Skeletal muscle tissue (tissue), 4 donors: ENCODE measurements around the gene TMIGD1. TPM values are rescaled to one million over a fixed set of nuclear protein-coding genes. Genes with fewer than 3 reads are reported as not detected.

Experiments used
- H3K27ac ChIP-seq: one replicate; pipeline ENCODE4 v1.7.0; 2013; ENCODE audit warnings: mild to moderate bottlenecking, low read depth, low read length, inconsistent platforms
- H3K27me3 ChIP-seq, 3 donors: one replicate each; pipeline ENCODE4 v1.7.0; 2013; ENCODE audit warnings: low read length in 3 of 3; ENCODE audit not compliant: control insufficient read depth in 3 of 3, insufficient read depth in 3 of 3
- H3K36me3 ChIP-seq, 3 donors: one replicate each; pipeline ENCODE4 v1.7.0; 2013; ENCODE audit warnings: low read length in 3 of 3; ENCODE audit not compliant: control insufficient read depth in 3 of 3, insufficient read depth in 3 of 3
- H3K4me1 ChIP-seq, 3 donors: one replicate each; pipeline ENCODE4 v1.7.0; 2013; ENCODE audit warnings: low read length in 3 of 3, mild to moderate bottlenecking in 3 of 3; ENCODE audit not compliant: control insufficient read depth in 3 of 3, insufficient read depth in 3 of 3
- H3K4me3 ChIP-seq, 3 donors: one replicate each; pipeline ENCODE4 v1.7.0; 2013; ENCODE audit warnings: low read length in 3 of 3
- H3K9ac ChIP-seq, 3 donors: one replicate each; pipeline ENCODE4 v1.7.0; 2013; ENCODE audit warnings: low read length in 3 of 3, mild to moderate bottlenecking in 3 of 3, moderate library complexity in 2 of 3, low read depth in 1 of 3
- H3K9me3 ChIP-seq, 3 donors: one replicate each; pipeline ENCODE4 v1.7.0; 2013; ENCODE audit warnings: low read length in 3 of 3; ENCODE audit not compliant: control insufficient read depth in 3 of 3
- total RNA-seq: library from RNA; depleted of rRNA; stranded (reverse); fragments of >200 nt; gene quantifications from one replicate; pipeline ENCODE4 v1.2.3, GENCODE V29; 2014
- donor health status: Osteomylitis.

TMIGD1 gene
- total RNA-seq, 1 donor from 2014 or later: not detected

DNA sequence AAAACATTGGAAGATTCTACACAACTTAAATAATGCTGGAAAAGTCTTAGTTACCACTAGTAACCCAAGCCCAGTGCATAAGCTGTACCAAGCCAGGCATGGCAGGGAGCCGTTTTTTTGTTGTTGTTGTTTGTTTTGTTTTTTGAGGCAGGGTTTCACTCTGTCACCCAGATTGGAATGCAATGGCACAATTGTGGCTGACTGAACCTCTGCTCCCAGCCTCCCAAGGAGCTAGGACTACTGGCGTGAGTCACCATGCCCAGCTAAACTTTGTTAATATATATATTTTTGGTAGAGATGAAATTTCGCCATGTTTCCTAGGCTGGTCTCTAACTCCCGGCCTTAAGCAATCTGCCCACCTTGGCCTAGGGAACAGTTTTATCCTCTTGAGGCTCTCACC lies 564 bp upstream of the TMIGD1 start:
- H3K4me1 ChIP-seq: no peaks in the 10 kb centered on the region
- H3K9ac ChIP-seq: no peak overlapping the region
- H3K4me3 ChIP-seq: no peak overlapping the region
- H3K27ac ChIP-seq: no peak overlapping the region
- H3K36me3 ChIP-seq: no peaks in the 10 kb centered on the region
- no peaks in the 10 kb centered on the region for H3K9me3 ChIP-seq
- H3K27me3 ChIP-seq: peaks cover 0 to 5% (median under 1%) of the 10 kb centered on the region in 3 donors

DNA sequence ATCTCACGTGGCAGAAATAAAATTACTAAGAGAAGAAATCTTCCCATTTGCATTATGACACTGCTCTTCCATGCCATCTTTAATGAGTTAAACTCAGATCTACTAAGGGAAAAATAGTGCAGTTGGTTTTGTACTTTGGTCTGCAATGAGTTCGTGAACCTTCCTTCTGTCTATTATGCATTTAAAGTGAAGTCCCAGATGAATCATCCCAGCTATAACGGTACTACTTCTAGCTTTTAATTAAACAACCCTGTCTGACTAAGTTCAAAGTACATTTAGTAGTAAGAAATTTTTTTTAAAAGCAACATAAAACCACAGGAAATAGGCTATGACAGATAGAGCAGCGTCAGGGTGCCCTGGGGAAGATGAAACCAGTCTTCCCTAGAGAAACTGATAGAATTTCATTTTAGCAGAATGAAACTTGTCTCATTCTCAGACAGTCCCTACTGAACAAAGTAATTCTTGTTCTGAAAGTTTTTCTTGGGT lies 1.8 kb downstream of the TMIGD1 start:
- H3K9me3 ChIP-seq: no peaks in the 10 kb centered on the region
- peaks cover 0 to 6% (median 5%) of the 10 kb centered on the region in 3 donors for H3K27me3 ChIP-seq
- H3K4me3 ChIP-seq: no peak overlapping the region
- H3K36me3 ChIP-seq: no peaks in the 10 kb centered on the region
- no peak overlapping the region for H3K27ac ChIP-seq
- H3K9ac ChIP-seq: no peak overlapping the region
- H3K4me1 ChIP-seq: no peaks in the 10 kb centered on the region

DNA sequence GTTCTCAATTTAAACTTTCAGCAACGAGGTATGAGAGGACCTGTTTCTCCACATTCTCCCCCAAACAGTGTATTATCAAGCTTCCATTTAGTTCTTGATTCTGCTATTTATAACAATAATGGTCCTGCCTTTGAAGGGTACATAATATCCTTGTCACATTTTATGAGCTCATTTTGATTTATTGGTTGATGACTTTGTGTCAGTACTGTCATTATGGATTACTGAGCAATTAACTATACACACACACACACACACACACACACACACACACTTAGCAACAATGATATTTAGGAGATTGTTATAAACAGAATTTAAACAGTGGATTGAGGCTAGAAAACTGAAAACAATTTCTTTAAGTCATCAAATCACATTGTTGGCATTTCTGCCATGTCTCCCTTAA lies 7.0 kb downstream of the TMIGD1 start:
- Histone ChIP-seq H3K27ac (no peak overlapping the region), H3K9me3 (no peaks in the 10 kb centered on the region), H3K4me1 (no peaks in the 10 kb centered on the region), H3K4me3 (no peak overlapping the region), H3K36me3 (no peaks in the 10 kb centered on the region), H3K9ac (no peak overlapping the region), H3K27me3 (peaks cover 0 to 6% (median 5%) of the 10 kb centered on the region in 3 donors)

DNA sequence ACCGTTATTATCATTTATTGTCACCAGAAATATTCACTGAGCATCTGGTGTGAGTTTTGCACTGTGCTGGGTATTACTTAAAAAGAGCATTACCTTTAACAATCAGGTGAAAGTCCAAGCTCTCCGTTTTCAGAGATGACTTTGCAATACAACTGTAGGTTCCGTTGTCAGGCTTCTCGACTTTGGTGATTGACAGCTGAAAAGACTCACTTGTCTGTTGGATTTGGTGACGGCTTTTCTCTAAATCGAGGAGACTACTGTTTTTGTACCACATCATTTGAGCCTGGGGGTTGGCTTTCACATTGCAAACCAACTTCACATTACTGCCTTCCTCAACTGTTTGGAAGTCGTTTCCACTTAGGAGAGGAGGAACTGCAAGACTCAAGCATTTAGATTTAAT lies 9.1 kb downstream of the TMIGD1 start:
- H3K9ac ChIP-seq: no peak overlapping the region
- H3K4me3 ChIP-seq: no peak overlapping the region
- no peaks in the 10 kb centered on the region for H3K36me3 ChIP-seq
- H3K27me3 ChIP-seq: peaks cover 0 to 6% (median 0%) of the 10 kb centered on the region in 3 donors
- H3K4me1 ChIP-seq: no peaks in the 10 kb centered on the region
- no peaks in the 10 kb centered on the region for H3K9me3 ChIP-seq
- no peak overlapping the region for H3K27ac ChIP-seq

DNA sequence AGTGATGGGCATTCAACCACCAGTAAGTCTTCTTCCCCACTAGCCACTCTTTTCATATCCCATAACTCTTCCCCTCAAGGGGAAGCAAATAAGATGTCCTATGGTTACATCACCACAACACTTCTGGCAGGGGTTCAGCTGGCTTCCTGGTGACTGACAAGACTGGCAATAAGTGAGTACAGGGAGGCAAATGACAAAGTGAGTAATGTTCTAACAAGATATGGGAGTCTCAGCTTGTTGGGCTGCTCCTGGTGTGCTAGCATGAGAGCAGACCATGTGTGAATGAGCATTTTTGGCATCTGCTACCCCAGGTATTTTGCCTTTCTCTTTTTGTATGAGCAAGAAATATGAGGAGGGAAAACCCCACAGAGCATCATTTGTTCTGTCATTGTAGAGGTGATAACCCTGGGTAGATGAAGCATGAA lies 9.9 kb downstream of the TMIGD1 start:
- Histone ChIP-seq H3K27me3 (peaks cover 0 to under 1% (median 0%) of the 10 kb centered on the region in 3 donors), H3K36me3 (no peaks in the 10 kb centered on the region), H3K9me3 (no peaks in the 10 kb centered on the region), H3K4me3 (no peak overlapping the region), H3K4me1 (no peaks in the 10 kb centered on the region), H3K27ac (no peak overlapping the region), H3K9ac (no peak overlapping the region)

DNA sequence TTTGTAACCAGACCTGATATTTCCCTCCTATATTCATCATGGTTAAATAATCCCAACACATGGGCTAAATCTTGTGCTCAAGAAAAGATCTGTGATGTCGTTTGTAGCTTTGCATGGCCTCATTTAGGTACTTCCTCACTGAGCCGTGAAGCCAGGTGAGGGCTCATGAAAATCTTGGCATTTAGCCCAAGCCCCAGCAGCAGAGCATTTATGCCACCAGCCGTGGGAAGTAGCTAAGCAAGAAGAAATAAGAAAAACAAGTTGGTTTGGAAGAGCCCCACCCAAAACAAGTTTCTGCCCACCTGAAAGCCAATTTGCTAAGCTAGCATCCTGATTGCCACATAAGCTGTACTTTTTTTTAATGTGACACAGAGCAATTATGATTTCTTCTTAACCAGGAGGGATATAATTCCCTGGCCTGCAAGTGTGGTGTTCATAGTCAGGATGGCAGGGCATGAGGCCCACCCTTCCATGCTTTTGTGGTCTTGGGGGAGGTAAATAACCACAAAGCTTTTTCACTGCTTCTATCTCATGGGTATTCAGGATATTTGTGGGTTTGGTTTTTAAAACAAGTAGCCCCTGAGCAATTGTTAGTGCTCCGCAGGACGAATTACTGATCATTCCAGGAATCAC lies 10.5 kb downstream of the TMIGD1 start:
- Histone ChIP-seq H3K4me3 (no peak overlapping the region), H3K9ac (no peak overlapping the region), H3K27me3 (no peaks in the 10 kb centered on the region), H3K4me1 (no peaks in the 10 kb centered on the region), H3K9me3 (no peaks in the 10 kb centered on the region), H3K36me3 (no peaks in the 10 kb centered on the region), H3K27ac (no peak overlapping the region)

DNA sequence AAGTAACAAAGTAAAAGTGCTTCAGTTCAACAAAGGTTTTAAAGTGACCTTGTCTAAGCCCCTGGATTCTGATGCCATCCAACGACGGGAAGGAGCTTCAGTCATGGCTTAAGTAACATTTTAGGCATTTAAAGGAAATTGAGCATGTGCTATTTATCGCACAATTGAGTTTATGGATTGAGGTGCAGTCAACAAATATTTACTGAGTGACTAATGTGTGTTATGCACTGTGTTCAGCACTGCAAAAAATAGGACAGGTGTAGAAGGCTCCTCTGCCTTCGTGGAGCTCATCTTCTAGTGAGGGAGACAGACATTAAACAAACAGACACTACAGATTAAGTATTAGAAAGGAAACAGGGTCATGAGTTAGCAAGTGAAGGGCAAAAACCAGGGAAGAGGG lies 12.5 kb downstream of the TMIGD1 start:
- Histone ChIP-seq H3K27me3 (no peaks in the 10 kb centered on the region), H3K27ac (no peak overlapping the region), H3K9me3 (no peaks in the 10 kb centered on the region), H3K4me1 (no peaks in the 10 kb centered on the region), H3K9ac (no peak overlapping the region), H3K4me3 (no peak overlapping the region), H3K36me3 (no peaks in the 10 kb centered on the region)

DNA sequence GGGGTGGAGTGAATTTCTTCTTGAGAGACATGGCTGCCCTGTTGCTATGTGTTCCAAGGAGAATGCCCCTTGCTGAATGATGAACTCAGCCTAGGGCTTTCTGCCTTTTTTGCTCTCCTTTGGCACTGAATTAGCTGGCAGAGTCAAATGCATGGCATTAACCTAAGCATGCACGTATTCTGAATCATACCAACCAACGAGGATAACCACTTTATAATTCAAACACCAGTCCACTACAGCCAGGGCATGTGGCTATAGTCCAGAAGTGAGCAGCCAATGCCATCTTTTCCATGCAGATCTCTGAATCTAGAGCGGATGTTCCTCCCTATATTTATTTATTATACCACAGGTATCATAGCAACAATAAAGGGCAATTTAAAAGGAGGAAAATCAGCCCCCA lies 15.7 kb downstream of the TMIGD1 start:
- no peaks in the 10 kb centered on the region for H3K9me3 ChIP-seq
- H3K27me3 ChIP-seq: peaks cover 0 to 2% (median 0%) of the 10 kb centered on the region in 3 donors
- no peak overlapping the region for H3K27ac ChIP-seq
- H3K36me3 ChIP-seq: no peaks in the 10 kb centered on the region
- H3K4me1 ChIP-seq: no peaks in the 10 kb centered on the region
- no peak overlapping the region for H3K9ac ChIP-seq
- no peak overlapping the region for H3K4me3 ChIP-seq

DNA sequence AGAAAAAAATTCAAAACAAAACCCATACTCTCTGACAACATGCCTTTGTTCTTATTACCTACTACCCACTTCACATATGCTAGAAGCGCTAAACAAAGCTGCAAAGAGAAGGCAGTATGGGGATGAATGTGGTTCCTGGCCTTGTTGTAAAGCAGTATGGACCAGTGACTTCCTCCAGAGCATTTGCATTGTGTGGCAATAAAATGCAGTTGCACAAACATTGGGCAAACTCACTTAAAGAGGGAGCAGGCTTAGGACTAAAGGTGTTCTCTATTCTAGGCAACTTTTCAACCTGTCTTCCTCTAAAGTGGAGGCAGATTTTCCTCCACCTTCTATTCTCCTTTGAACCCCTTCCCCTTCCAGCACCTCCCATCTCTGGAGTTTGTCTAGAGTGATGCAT lies 17.1 kb downstream of the TMIGD1 start:
- no peak overlapping the region for H3K9ac ChIP-seq
- no peaks in the 10 kb centered on the region for H3K36me3 ChIP-seq
- H3K9me3 ChIP-seq: no peaks in the 10 kb centered on the region

DNA sequence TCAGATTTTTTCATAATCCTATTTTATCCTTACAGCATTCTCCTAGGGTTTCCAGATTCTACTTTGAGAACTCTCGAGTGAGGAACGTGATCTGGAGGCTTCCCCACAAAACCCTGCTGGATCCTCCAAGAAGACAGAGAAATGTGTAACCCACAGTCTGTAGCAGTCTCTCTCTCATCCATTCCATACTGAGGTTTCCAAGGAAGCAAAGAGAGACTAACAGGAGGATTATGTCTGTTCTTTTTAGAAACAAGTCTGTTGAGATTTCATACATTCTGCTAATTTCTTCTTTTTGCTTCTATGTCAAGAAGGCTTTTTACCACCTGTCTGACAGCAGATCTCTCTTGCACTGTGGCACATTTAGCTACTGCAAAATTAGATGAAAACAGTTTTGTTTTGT lies 18.8 kb downstream of the TMIGD1 start:
- H3K4me1 ChIP-seq: no peaks in the 10 kb centered on the region
- H3K36me3 ChIP-seq: no peaks in the 10 kb centered on the region
- H3K9ac ChIP-seq: no peak overlapping the region
- H3K27me3 ChIP-seq: peaks cover 0 to 2% (median 0%) of the 10 kb centered on the region in 3 donors
- no peak overlapping the region for H3K27ac ChIP-seq
- H3K9me3 ChIP-seq: no peaks in the 10 kb centered on the region
- no peak overlapping the region for H3K4me3 ChIP-seq

More for the DNA sequence above, 17.1 kb downstream of the TMIGD1 start:
- Histone ChIP-seq H3K4me3 (no peak overlapping the region), H3K4me1 (no peaks in the 10 kb centered on the region), H3K27me3 (peaks cover 0 to 2% (median 0%) of the 10 kb centered on the region in 3 donors), H3K27ac (no peak overlapping the region)
